Liver (tissue), 9 donors: ENCODE data around the gene DDX56. TPM values are rescaled to one million over a fixed set of nuclear protein-coding genes. Genes with fewer than 3 reads are reported as not detected.

ENCODE experiments used
- DNase-seq: peaks from one replicate; pipeline ENCODE4 v3.0.0-alpha.2; 2017; ENCODE audit warnings: low spot score
- H3K27ac ChIP-seq, 2 donors: one replicate each; pipeline ENCODE4 v1.7.0; 2013; ENCODE audit warnings: inconsistent platforms in 2 of 2, low read length in 2 of 2, control low read depth in 1 of 2, low read depth in 1 of 2, mild to moderate bottlenecking in 1 of 2
- H3K27me3 ChIP-seq, 4 donors: one replicate each; pipeline versions ENCODE4 v1.6.1 to v1.7.0; 2013; ENCODE audit warnings: low read length in 3 of 4, inconsistent platforms in 1 of 4, mild to moderate bottlenecking in 1 of 4, moderate library complexity in 1 of 4; ENCODE audit not compliant: control insufficient read depth in 4 of 4, insufficient read depth in 4 of 4
- H3K36me3 ChIP-seq, 4 donors: one replicate each; pipeline versions ENCODE4 v1.6.1 to v1.7.0; 2013; ENCODE audit warnings: low read length in 3 of 4, mild to moderate bottlenecking in 3 of 4, low read depth in 1 of 4, moderate library complexity in 1 of 4; ENCODE audit not compliant: control insufficient read depth in 4 of 4, insufficient read depth in 3 of 4
- H3K4me1 ChIP-seq, 4 donors: one replicate each; pipeline versions ENCODE4 v1.6.1 to v1.7.0; 2013; ENCODE audit warnings: low read length in 3 of 4, mild to moderate bottlenecking in 3 of 4, moderate library complexity in 1 of 4; ENCODE audit not compliant: control insufficient read depth in 4 of 4, insufficient read depth in 4 of 4
- H3K4me3 ChIP-seq, 3 donors: one replicate each; pipeline versions ENCODE4 v1.6.1 to v1.7.0; 2013; ENCODE audit warnings: low read length in 3 of 3, control low read depth in 1 of 3, low read depth in 1 of 3, mild to moderate bottlenecking in 1 of 3
- H3K9ac ChIP-seq, 2 donors: one replicate each; pipeline ENCODE4 v1.7.0; 2013; ENCODE audit warnings: low read length in 2 of 2, mild to moderate bottlenecking in 2 of 2, moderate library complexity in 2 of 2, control low read depth in 1 of 2, low read depth in 1 of 2
- H3K9me3 ChIP-seq, 4 donors: one replicate each; pipeline versions ENCODE4 v1.6.1 to v1.7.0; 2013; ENCODE audit warnings: low read length in 3 of 4; ENCODE audit not compliant: control insufficient read depth in 4 of 4
- ATF3 ChIP-seq: IDR thresholded peaks from 2 replicates; pipeline ENCODE4 v1.6.1; 2016; ENCODE audit warnings: antibody characterized with exemption
- CTCF ChIP-seq: fragments of 150-350 bp; IDR thresholded peaks from 2 replicates; pipeline ENCODE4 v1.5.1; 2017; ENCODE audit warnings: improper control_type of control experiment, low read depth, low read length; ENCODE audit not compliant: missing input control
- EGR1 ChIP-seq, 2 donors: IDR thresholded peaks; 2 replicates each; pipeline ENCODE4 v1.6.1; 2016 to 2018; ENCODE audit warnings: antibody characterized with exemption in 2 of 2, low read depth in 2 of 2
- FOXA1 ChIP-seq: IDR thresholded peaks from 2 replicates; pipeline ENCODE4 v1.6.1; 2016; ENCODE audit warnings: antibody characterized with exemption
- FOXA2 ChIP-seq: IDR thresholded peaks from 2 replicates; pipeline ENCODE4 v1.6.1; 2016; ENCODE audit warnings: antibody characterized with exemption
- GABPA ChIP-seq, 2 donors: IDR thresholded peaks in 1 of 2; conservative IDR thresholded peaks in 1 of 2; 2 replicates each; pipeline ENCODE4 v1.6.1; 2016; ENCODE audit warnings: antibody characterized with exemption in 2 of 2, mild to moderate bottlenecking in 1 of 2, moderate library complexity in 1 of 2
- HNF4A ChIP-seq, 2 donors: conservative IDR thresholded peaks; 2 replicates each; pipeline ENCODE4 v1.6.1; 2016; ENCODE audit warnings: antibody characterized with exemption in 2 of 2, mild to moderate bottlenecking in 2 of 2
- HNF4G ChIP-seq: IDR thresholded peaks from 2 replicates; pipeline ENCODE4 v1.6.1; 2016; ENCODE audit warnings: antibody characterized with exemption
- JUND ChIP-seq, 2 donors: IDR thresholded peaks; 2 replicates each; pipeline ENCODE4 v1.6.1; 2016; ENCODE audit warnings: antibody characterized with exemption in 2 of 2
- MAX ChIP-seq: IDR thresholded peaks from 2 replicates; pipeline ENCODE4 v1.6.1; 2016; ENCODE audit warnings: antibody characterized with exemption
- NR2F2 ChIP-seq: IDR thresholded peaks from 2 replicates; pipeline ENCODE4 v1.6.1; 2016; ENCODE audit warnings: antibody characterized with exemption
- RAD21 ChIP-seq, 2 donors: IDR thresholded peaks; 2 replicates each; pipeline ENCODE4 v1.6.1; 2016; ENCODE audit warnings: antibody characterized with exemption in 2 of 2, mild to moderate bottlenecking in 2 of 2
- REST ChIP-seq: IDR thresholded peaks from 2 replicates; pipeline ENCODE4 v1.6.1; 2016; ENCODE audit warnings: antibody characterized with exemption, mild to moderate bottlenecking
- RXRA ChIP-seq, 2 donors: IDR thresholded peaks; 2 replicates each; pipeline ENCODE4 v1.6.1; 2017 to 2018; ENCODE audit warnings: antibody characterized with exemption in 2 of 2, mild to moderate bottlenecking in 1 of 2
- SP1 ChIP-seq: IDR thresholded peaks from 2 replicates; pipeline ENCODE4 v1.6.1; 2018; ENCODE audit warnings: antibody characterized with exemption, mild to moderate bottlenecking
- TAF1 ChIP-seq: conservative IDR thresholded peaks from 2 replicates; pipeline ENCODE4 v1.6.1; 2016; ENCODE audit warnings: antibody characterized with exemption, mild to moderate bottlenecking
- YY1 ChIP-seq: IDR thresholded peaks from 2 replicates; pipeline ENCODE4 v1.6.1; 2016; ENCODE audit warnings: antibody characterized with exemption, mild to moderate bottlenecking
- ZBTB33 ChIP-seq: IDR thresholded peaks from 2 replicates; pipeline ENCODE4 v1.6.1; 2016; ENCODE audit warnings: antibody characterized with exemption
- WGBS: extraction: QIAGEN DNeasy Blood & Tissue Kit; methylation state at CpG from one replicate; pipeline ENCODE4 v1.1.7; 2013; 5-methylcytosine and 5-hydroxymethylcytosine counted together
- polyA plus RNA-seq, 2 donors: library from polyadenylated mRNA; stranded (reverse) in 1 of 2; unstranded in 1 of 2; fragments of 200-250 nt in 1 of 2; fragments of >200 nt in 1 of 2; fragmentation: Nextera tagmentation in 1 of 2; extraction: Ambion mirVana in 1 of 2; gene quantifications; one replicate each; pipeline versions ENCODE4 v1.2.1 to v1.2.3, GENCODE V29; 2013 to 2015
- total RNA-seq, 2 donors: library from RNA; depleted of rRNA; stranded (reverse); fragments of >200 nt; gene quantifications; one replicate each; pipeline ENCODE4 v1.2.3, GENCODE V29; 2014
- donor health status: healthy.
- donor health status: healthy.
- donor health status: healthy.
- donor health status: healthy.
- donor health status: healthy.

The DDX56 gene
- total RNA-seq (10 to 100 TPM; 24.3 to 42.1 TPM), polyA plus RNA-seq (10 to 100 TPM; 31.1 to 32.6 TPM)

- Histone ChIP-seq H3K9me3 (no peaks in the 10 kb centered on the region), H3K4me3 (peak within 1 kb of the TSS; percentile 65 to 100 (median 96)), H3K36me3 (peaks cover 20 to 43% (median 39%) of the 10 kb centered on the region in 4 donors), H3K9ac (peak within 1 kb of the TSS; percentile 91 to 93), H3K27me3 (no peaks in the 10 kb centered on the region), H3K4me1 (peaks cover 3 to 28% (median 22%) of the 10 kb centered on the region in 4 donors), H3K27ac (peak within 1 kb of the TSS; percentile 87 to 92)
- TF ChIP-seq RXRA (IDR thresholded peaks at IDR 0.05) (peak; percentile 65 to 77), JUND (IDR thresholded peaks at IDR 0.05) (no peak), GABPA (IDR thresholded peaks at IDR 0.05 in 1 of 2, conservative IDR thresholded peaks at IDR 0.05 in 1 of 2) (peak; percentile 87 to 98), HNF4G (no peak), NR2F2 (no peak), HNF4A (conservative IDR thresholded peaks at IDR 0.05) (peak; percentile 25 to 64), FOXA2 (no peak), ATF3 (no peak), SP1 (peak; percentile 66), YY1 (peak; percentile 96), EGR1 (IDR thresholded peaks at IDR 0.05; ENCODE audit: low read depth in 2 of 2) (peak; percentile 43 to 88), FOXA1 (no peak), ZBTB33 (peak; percentile 97), MAX (peak; percentile 99), RAD21 (IDR thresholded peaks at IDR 0.05) (peak in 1 of 2 donors; percentile 39), CTCF (no peak), TAF1 (no peak), REST (peak; percentile 78)
- DNase-seq = peak; percentile 91
- WGBS = under 1% methylated on average over 74 of the region's 74 CpGs
These were observed at the start of gene DDX56 for GRCh38 chr7:44573464-44574286. TSS of gene DDX56 (minus strand) at chr7:44573908. CDS start at chr7:44573895, 13 bp downstream.
